Measurements from ENCODE around the gene SSTR5. TPM values are rescaled to one million over a fixed set of nuclear protein-coding genes. Genes with fewer than 3 reads are reported as not detected.

The SSTR5 gene
- polyA plus RNA-seq, 1 experiment = not detected

DNA sequence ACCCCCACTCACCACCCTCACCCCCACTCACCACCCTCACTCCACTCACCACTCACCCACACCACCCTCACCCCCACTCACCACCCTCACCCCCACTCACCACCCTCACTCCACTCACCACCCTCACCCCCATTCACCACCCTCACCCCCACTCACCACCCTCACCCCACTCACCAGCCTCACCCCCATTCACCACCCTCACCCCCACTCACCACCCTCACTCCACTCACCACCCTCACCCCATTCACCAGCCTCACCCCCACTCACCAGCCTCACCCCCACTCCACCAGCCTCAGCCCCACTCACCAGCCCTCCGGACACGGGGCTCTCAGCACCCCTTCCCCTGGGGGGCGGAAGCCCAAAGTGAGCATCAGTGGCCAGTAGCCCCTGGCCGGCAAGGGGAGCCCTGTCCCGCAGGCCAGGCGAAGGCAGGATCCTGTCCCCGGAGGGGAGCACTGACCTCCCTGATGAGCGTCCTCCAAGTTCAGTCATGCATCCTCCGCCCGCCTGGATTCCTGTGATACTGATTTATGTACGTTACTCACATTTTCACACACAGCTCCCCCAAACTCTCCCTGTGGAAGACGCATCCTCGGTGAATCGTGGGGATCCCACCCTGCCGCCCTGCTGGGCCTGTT is 41.5 kb downstream of the SSTR5 start:
- CTCF ChIA-PET = no interaction called here
- H3K4me3 ChIP-seq (ENCODE audit: low read depth, low read length) = no peak overlapping the region
- peaks cover 22% of the 10 kb centered on the region for H3K27me3 ChIP-seq (ENCODE audit: control insufficient read depth, insufficient read depth, low read length)
- TF ChIP-seq, protein P1, sequence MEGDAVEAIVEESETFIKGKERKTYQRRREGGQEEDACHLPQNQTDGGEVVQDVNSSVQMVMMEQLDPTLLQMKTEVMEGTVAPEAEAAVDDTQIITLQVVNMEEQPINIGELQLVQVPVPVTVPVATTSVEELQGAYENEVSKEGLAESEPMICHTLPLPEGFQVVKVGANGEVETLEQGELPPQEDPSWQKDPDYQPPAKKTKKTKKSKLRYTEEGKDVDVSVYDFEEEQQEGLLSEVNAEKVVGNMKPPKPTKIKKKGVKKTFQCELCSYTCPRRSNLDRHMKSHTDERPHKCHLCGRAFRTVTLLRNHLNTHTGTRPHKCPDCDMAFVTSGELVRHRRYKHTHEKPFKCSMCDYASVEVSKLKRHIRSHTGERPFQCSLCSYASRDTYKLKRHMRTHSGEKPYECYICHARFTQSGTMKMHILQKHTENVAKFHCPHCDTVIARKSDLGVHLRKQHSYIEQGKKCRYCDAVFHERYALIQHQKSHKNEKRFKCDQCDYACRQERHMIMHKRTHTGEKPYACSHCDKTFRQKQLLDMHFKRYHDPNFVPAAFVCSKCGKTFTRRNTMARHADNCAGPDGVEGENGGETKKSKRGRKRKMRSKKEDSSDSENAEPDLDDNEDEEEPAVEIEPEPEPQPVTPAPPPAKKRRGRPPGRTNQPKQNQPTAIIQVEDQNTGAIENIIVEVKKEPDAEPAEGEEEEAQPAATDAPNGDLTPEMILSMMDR (IDR thresholded peaks at IDR 0.05; ENCODE audit: low read depth, low read length) = no peak
- H3K27ac ChIP-seq (ENCODE audit: low read depth, low read length) = no peak overlapping the region
- no peaks in the 10 kb centered on the region; the same call in 1 of the 2 replicates for H3K9me3 ChIP-seq (ENCODE audit: control insufficient read depth, insufficient read depth, low read length)
- no peak for DNase-seq (ENCODE audit: low read depth, low spot score)
- POLR2A ChIA-PET = no interaction called here

DNA sequence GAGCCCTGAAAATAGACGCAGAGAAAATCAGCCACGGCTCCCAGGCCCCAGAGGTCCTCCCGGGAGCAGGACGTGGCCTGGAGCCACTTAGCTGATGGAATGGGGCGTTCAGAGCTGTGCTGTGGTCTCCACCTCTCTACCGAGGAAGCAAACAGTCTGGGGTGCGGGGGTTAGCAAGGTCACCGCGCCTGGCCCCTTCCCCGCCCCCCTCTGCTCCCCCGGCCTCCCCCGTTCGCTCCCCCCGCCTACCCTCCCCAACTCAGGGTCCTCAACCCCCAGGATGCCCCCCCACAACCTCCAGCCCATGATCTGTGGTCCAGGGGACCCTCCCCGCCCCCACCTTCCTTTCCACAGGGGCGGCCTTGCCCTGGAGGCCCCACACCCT is 44.1 kb downstream of the SSTR5 start:
- ChIA-PET POLR2A (no interaction called here), CTCF (no interaction called here)
- TF ChIP-seq, protein P1 (IDR thresholded peaks at IDR 0.05; ENCODE audit: low read depth, low read length) = no peak
- H3K27me3 ChIP-seq (ENCODE audit: control insufficient read depth, insufficient read depth, low read length) = peaks cover 11% of the 10 kb centered on the region
- no peak for DNase-seq (ENCODE audit: low read depth, low spot score)
- no peak overlapping the region for H3K4me3 ChIP-seq (ENCODE audit: low read depth, low read length)
- H3K27ac ChIP-seq (ENCODE audit: low read depth, low read length) = no peak overlapping the region
- H3K9me3 ChIP-seq (ENCODE audit: control insufficient read depth, insufficient read depth, low read length) = no peaks in the 10 kb centered on the region; the same call in 1 of the 2 replicates

DNA sequence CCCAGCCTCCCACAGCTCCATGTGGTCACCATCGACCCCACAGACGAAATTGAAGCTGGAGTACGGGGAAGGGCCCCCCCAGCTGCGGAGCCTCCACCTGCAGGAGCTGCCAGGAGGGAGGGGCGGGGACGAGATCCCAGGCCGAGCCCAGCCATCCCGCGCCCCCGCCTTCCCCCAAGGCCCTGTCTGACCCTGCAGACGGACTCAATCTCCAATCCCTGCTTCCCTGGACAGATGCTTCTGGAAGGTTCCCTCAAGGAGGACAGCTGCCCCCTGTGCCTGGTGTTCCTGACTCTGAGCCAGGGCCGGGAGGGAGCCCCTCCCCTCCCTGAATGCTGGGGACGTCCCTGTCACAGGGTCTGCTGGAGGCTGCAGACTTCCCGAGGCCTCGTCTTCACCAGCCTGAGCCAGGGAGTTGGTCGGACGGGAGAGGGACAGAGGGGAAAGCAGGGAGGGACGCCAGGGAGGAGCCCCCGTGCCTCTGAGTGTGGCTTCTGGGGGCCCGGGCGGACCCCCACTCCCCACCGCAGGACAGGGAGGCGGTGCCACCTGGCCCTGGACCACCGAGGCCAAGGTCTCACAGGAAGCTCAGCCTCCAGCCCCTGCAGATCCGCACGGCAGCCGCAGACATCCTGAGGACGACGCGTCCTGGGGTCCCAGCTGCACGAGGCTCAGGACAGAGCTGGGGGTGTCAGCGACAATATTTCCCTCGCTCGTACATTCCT is 44.8 kb downstream of the SSTR5 start:
- no peak for DNase-seq (ENCODE audit: low read depth, low spot score)
- ChIA-PET POLR2A (no interaction called here), CTCF (no interaction called here)
- no peak overlapping the region for H3K27ac ChIP-seq (ENCODE audit: low read depth, low read length)
- no peak overlapping the region for H3K4me3 ChIP-seq (ENCODE audit: low read depth, low read length)
- TF ChIP-seq, protein P1 (IDR thresholded peaks at IDR 0.05; ENCODE audit: low read depth, low read length) = no peak
- no peaks in the 10 kb centered on the region for H3K9me3 ChIP-seq (ENCODE audit: control insufficient read depth, insufficient read depth, low read length)
- H3K27me3 ChIP-seq (ENCODE audit: control insufficient read depth, insufficient read depth, low read length) = peaks cover 14% of the 10 kb centered on the region

DNA sequence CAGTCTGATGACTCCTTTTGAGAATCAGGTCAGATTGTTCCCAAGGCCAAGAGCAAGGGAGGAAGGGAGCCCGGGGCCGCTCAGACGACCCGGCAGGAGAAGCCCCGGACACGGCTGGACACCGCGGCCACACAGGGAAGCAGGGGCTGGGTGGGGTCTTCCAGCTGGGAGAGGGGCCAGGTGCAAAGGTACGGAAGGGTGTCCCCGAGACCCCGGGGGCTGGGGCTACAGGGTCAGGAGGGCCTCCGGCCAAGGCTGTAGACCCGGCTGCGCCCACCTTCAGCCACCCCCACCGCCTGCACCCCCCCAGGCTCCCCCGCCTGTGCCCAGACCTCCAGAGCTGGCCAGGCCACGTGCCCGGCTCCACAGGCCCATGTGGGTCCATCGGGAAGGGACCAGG is 45.4 kb downstream of the SSTR5 start:
- Histone ChIP-seq H3K27me3 (ENCODE audit: control insufficient read depth, insufficient read depth, low read length) (peaks cover 14% of the 10 kb centered on the region), H3K27ac (ENCODE audit: low read depth, low read length) (no peak overlapping the region), H3K9me3 (ENCODE audit: control insufficient read depth, insufficient read depth, low read length) (no peaks in the 10 kb centered on the region), H3K4me3 (ENCODE audit: low read depth, low read length) (no peak overlapping the region)
- ChIA-PET CTCF (no interaction called here), POLR2A (no interaction called here)
- DNase-seq (ENCODE audit: low read depth, low spot score) = no peak
- TF ChIP-seq, protein P1 (IDR thresholded peaks at IDR 0.05; ENCODE audit: low read depth, low read length) = no peak

DNA sequence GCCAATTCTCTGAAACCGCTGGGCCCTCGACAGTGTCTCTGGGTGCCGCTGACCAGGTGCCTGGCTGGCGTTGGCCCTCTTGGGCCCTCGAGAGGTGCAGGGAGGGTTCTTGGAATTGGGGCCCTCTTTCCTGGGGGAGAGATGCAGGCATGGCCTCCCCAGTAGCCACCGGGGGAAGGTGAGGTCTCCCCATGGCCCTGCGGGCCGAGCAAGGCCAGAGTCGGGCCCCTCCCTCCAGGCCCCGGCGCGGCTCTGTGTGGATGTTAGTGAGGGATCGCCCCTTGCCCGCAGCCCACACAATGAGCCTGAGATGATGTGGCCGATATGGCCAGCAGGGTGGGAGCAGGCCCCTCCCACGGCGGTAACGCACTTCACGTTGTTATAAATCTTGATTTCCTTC is 46.6 kb downstream of the SSTR5 start:
- Histone ChIP-seq H3K9me3 (ENCODE audit: control insufficient read depth, insufficient read depth, low read length) (no peaks in the 10 kb centered on the region), H3K4me3 (ENCODE audit: low read depth, low read length) (no peak overlapping the region), H3K27me3 (ENCODE audit: control insufficient read depth, insufficient read depth, low read length) (peaks cover 14% of the 10 kb centered on the region), H3K27ac (ENCODE audit: low read depth, low read length) (no peak overlapping the region)
- DNase-seq (ENCODE audit: low read depth, low spot score) = no peak
- TF ChIP-seq, protein P1 (IDR thresholded peaks at IDR 0.05; ENCODE audit: low read depth, low read length) = no peak
- ChIA-PET CTCF (no interaction called here), POLR2A (no interaction called here)

Measured in AG04450 (cell line).